ENCODE results near the gene RPS15.

- TF ChIP-seq EZH2 (IDR thresholded peaks at IDR 0.05; ENCODE audit: borderline replicate concordance, control insufficient read depth, low read depth, low read length) (no peak), CTCF (IDR thresholded peaks at IDR 0.05 in 2 of 3, conservative IDR thresholded peaks at IDR 0.05 in 1 of 3; ENCODE audit: control insufficient read depth in 2 of 3, extremely low read depth in 1 of 3, insufficient read depth in 1 of 3, low read depth in 3 of 3, low read length in 3 of 3) (peak; percentile 82 to 94 (median 94)), STAT1 (conservative IDR thresholded peaks at IDR 0.05) (no peak), RAD51 (IDR thresholded peaks at IDR 0.05) (no peak), PKNOX1 (IDR thresholded peaks at IDR 0.05) (no peak), POLR2AphosphoS5 (IDR thresholded peaks at IDR 0.05; ENCODE audit: low read length) (no peak), PRDM15 (CRISPR knock-in tag; IDR thresholded peaks at IDR 0.05) (no peak), EP300 (IDR thresholded peaks at IDR 0.05; ENCODE audit: borderline replicate concordance in 1 of 2, control insufficient read depth in 1 of 2, low read depth in 2 of 2, low read length in 2 of 2) (no peak), BCL3 (IDR thresholded peaks at IDR 0.05; ENCODE audit: borderline replicate concordance, insufficient read depth, low read depth, low read length, poor library complexity, severe bottlenecking) (no peak)
Observed at GRCh38 chr19:1445185-1445931, 7.2 kb downstream of the RPS15 start.
